GM12874 (cell line): ENCODE results near the gene PIP5K1B.

Experiments used
- TF ChIP-seq, protein P1 (sequence below): IDR thresholded peaks from 2 replicates; pipeline ENCODE4 v1.5.1; 2011; ENCODE audit warnings: low read depth, mild to moderate bottlenecking, control low read depth, low read length, moderate library complexity; ENCODE audit not compliant: insufficient read depth

The PIP5K1B gene

DNA sequence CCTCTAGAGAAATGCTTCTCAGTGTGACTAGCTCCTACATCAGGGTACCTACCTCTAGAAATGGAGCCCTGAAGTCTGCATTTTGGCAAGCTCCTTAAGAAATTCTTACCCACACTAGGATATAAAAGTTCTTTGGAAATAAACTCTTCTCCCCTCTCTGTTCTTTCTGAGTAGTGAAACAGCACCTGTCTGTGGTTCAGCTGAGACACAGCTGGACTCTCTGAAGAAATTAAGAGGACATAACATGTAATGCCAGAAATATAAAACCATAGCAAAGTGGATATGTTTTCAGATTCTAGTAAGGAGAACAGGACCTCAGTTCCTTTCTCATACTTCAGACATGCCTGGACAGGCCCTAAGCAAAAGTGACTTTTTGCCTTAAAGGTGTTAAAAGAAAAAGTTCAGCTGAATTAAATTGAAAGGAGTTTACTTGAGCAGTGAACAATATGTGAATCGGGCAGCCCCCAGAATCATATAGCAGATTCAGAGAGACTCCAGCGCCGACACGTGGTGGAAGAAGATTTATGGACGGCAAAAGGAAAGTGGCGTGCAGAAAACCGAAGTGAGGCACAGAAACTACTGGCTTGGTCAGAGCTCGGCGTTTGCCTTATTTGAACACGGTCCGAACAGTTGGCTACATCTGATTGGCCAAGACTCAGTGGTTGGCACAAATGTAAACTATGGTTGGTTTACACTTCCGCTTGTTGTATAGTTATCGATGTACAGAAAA lies 244.4 kb downstream of the PIP5K1B start:
- TF ChIP-seq, protein P1, sequence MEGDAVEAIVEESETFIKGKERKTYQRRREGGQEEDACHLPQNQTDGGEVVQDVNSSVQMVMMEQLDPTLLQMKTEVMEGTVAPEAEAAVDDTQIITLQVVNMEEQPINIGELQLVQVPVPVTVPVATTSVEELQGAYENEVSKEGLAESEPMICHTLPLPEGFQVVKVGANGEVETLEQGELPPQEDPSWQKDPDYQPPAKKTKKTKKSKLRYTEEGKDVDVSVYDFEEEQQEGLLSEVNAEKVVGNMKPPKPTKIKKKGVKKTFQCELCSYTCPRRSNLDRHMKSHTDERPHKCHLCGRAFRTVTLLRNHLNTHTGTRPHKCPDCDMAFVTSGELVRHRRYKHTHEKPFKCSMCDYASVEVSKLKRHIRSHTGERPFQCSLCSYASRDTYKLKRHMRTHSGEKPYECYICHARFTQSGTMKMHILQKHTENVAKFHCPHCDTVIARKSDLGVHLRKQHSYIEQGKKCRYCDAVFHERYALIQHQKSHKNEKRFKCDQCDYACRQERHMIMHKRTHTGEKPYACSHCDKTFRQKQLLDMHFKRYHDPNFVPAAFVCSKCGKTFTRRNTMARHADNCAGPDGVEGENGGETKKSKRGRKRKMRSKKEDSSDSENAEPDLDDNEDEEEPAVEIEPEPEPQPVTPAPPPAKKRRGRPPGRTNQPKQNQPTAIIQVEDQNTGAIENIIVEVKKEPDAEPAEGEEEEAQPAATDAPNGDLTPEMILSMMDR, result 0 out of 2 replicates have a peak, but pooled peaks have one; percentile 2

DNA sequence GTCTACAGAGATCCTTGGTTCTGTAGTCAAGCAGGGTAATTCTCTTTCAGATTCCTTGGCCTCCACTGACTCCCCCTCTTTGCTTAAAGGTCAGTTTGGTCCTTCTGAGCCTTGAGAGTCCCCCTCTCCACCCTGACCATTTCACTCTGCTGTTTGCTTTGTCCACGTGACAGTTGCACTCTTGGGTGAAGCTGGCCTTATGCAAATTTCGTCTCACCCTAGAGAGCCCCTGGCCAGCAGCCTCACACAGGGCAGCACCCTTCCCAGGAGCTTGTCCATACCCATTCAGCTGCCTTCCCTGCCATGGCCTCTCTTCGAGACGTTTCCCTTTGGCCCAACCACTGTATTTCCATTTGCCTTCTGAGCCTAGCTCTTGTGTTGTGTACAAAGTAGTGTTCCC lies 245.1 kb downstream of the PIP5K1B start:
- TF ChIP-seq, protein P1, result no peak

DNA sequence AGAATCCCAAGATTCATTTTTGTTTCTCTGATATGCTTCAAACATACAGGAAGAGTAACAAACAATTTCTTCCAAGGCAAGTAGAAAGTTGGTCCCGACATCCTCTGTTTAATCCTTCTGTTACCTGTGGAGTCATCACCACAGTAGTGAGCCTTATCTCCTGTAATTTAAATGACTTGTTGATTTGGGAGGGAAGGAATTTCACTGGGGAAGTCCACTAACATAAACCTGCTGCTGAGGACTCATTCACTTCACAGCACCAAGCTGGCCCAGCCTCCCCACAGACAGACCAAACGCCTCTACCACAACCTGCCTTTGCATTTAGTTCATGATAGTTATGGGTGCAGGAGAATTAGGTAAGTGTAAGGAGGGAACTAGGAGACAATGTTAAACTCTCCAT lies 245.6 kb downstream of the PIP5K1B start:
- TF ChIP-seq, protein P1, result no peak

DNA sequence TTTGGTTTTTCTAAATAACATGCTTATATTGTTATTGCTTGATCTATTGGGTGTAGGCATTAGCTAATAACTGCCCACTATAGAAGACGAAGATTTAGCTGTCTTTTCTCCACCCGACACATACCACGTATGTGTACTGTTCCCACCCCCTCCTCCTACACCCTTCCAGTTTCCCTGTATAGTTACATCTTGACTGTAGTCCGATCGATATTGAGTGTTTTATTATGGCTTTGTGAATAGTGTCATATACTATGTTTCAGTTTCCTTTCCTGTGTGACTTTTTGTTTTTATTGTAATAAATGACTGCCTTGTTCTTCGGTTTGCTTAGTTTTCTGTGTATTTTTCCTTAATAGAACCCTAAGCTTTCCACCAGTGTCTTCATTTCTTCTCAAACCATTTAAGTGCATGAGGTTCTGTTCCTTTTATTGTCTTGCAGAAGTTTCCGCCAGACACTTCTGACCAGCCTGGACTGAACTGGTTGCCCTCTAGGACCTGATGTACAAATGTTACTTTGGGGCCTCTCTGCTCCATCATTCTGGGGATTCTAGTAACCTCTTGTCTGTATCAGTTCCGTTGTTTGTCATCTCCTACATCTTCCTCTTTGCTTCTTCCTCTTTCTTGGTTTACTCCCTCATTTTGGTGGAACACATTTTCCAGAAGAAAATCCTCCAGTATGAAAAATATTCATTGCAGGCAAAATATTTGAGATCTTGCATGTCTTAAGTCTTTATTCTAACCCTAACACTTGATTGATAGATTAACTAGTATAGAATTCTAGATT lies 247.0 kb downstream of the PIP5K1B start:
- TF ChIP-seq, protein P1, result no peak

DNA sequence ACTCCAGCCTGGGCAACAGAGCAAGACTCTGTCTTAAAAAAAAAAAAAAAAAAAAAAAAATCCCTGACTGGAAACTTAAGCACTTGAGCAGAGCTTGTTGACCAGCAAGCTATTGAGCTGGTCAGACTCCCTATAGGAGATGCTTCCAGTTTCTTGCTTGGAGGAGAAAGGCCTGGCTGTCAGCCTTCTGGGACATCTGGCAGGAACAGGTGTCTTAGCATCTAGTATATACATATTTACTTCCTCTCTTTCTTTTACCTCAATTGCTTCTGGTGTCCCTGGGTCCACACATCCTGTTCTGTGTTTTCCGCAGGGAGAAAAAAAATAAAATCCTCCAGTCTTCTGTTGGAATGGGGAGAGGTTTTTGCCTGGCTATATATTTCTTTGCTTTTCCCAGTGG lies 248.7 kb downstream of the PIP5K1B start:
- TF ChIP-seq, protein P1, result no peak

DNA sequence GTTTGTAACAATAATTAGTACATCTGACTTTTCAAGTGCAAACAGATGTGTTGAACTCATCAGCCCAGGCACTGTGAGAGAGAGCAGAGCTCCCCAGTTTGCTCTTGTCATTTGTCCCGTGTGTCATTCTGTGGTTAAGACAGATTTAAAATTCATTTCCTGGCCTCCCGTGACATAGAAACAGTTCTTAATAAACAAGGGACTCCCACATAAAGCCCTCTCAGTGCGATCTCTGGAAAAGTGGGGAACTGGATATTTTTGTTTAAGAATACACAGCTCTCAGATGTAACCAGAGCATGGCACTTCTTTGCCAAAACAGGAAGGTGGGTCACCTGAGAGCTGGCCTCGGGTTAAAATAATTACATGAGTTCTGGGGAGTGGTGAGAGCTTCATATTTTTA lies 250.3 kb downstream of the PIP5K1B start:
- TF ChIP-seq, protein P1, result no peak

DNA sequence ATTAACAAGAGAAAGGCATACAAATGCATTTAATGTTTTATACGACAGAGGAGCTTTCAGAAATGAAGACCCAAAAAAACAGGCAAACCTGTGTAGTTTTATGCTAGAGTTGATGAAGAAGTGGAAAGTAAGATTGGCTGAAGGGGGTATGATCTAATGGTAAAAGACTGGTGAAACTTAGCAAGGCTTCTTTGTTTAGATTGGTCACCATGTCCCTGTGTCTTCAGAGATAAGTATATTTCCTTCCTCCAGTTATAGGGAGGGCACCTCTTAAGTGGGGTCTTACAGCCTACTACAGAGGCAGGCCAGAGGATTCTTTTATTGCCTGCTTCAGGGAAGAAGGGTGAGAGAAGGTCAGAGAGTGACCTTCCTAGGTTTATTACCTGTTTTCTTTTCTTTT lies 252.4 kb downstream of the PIP5K1B start:
- TF ChIP-seq, protein P1, result no peak
